HG03135 (cell line): ENCODE data around the gene SFXN1.

Experiments used
- ATAC-seq: cut with Tn5 transposase; IDR thresholded peaks from one replicate; pipeline ENCODE4 v1.9.1; 2021; ENCODE audit warnings: mild to moderate bottlenecking, moderate library complexity; ENCODE audit not compliant: unreplicated experiment

The SFXN1 gene

GRCh38 chr5:175464942-175465233, 13.5 kb upstream of the SFXN1 start:
- ATAC-seq = no peak

- no peak for ATAC-seq
Observed at GRCh38 chr5:175465282-175465681, 13.1 kb upstream of the SFXN1 start.

GRCh38 chr5:175466700-175467318, 11.6 kb upstream of the SFXN1 start:
- ATAC-seq = no peak

- ATAC-seq = no peak
Observed at GRCh38 chr5:175467983-175468690, 10.2 kb upstream of the SFXN1 start.

- ATAC-seq = no peak
Observed at GRCh38 chr5:175468892-175469291, 9.5 kb upstream of the SFXN1 start.

GRCh38 chr5:175469916-175470315, 8.4 kb upstream of the SFXN1 start:
- ATAC-seq = no peak

GRCh38 chr5:175470781-175471180, 7.6 kb upstream of the SFXN1 start:
- no peak for ATAC-seq

GRCh38 chr5:175471196-175471595, 7.2 kb upstream of the SFXN1 start:
- ATAC-seq = no peak

- ATAC-seq = no peak
Observed at GRCh38 chr5:175471628-175472027, 6.7 kb upstream of the SFXN1 start.

GRCh38 chr5:175472378-175472777, 6.0 kb upstream of the SFXN1 start:
- ATAC-seq = no peak

GRCh38 chr5:175475248-175475647, 3.1 kb upstream of the SFXN1 start:
- no peak for ATAC-seq

- ATAC-seq = no peak
Observed at GRCh38 chr5:175477440-175477839, 920 bp upstream of the SFXN1 start.

GRCh38 chr5:175478008-175478383, 364 bp upstream of the SFXN1 start:
- ATAC-seq = no peak

GRCh38 chr5:175479125-175479881, 943 bp downstream of the SFXN1 start:
- ATAC-seq = peak; percentile 13

- no peak for ATAC-seq
Observed at GRCh38 chr5:175483337-175483736, 5.0 kb downstream of the SFXN1 start.

GRCh38 chr5:175484322-175484721, 6.0 kb downstream of the SFXN1 start:
- no peak for ATAC-seq

- no peak for ATAC-seq
Observed at GRCh38 chr5:175484829-175485228, 6.5 kb downstream of the SFXN1 start.

GRCh38 chr5:175485631-175486030, 7.3 kb downstream of the SFXN1 start:
- ATAC-seq = no peak

- no peak for ATAC-seq
Observed at GRCh38 chr5:175487514-175488222, 9.3 kb downstream of the SFXN1 start.

- ATAC-seq = no peak
Observed at GRCh38 chr5:175489693-175490443, 11.5 kb downstream of the SFXN1 start.

- no peak for ATAC-seq
Observed at GRCh38 chr5:175491223-175491622, 12.9 kb downstream of the SFXN1 start.
